Omental fat pad (tissue), 4 donors: ENCODE data around the gene TMPRSS4. TPM values are rescaled to one million over a fixed set of nuclear protein-coding genes. Genes with fewer than 3 reads are reported as not detected.

Source experiments
- ATAC-seq: fragments of 150-250 bp; one replicate; pipeline ENCODE4 v1.9.1; 2016; ENCODE audit warnings: mild to moderate bottlenecking, moderate library complexity; ENCODE audit not compliant: low FRiP score
- DNase-seq: peaks from one replicate; pipeline ENCODE4 v3.0.0-alpha.2; 2019; ENCODE audit warnings: low spot score
- CTCF ChIP-seq, 3 donors: fragments of 450-650 bp; IDR thresholded peaks; one replicate each; pipeline ENCODE4 v1.5.1; 2016 to 2017; ENCODE audit warnings: antibody characterized with exemption in 3 of 3, mild to moderate bottlenecking in 3 of 3, moderate library complexity in 2 of 3
- total RNA-seq, 4 donors: library from RNA; depleted of rRNA; stranded (reverse); fragments of >200 nt; gene quantifications; one replicate each; pipeline ENCODE4 v1.1.0, GENCODE V29; 2016

The TMPRSS4 gene
- total RNA-seq, 4 donors from 2014 or later, result not detected

- no peak for TF ChIP-seq CTCF (IDR thresholded peaks at IDR 0.05)
- ATAC-seq, result no peak
- no peak for DNase-seq
Observed at GRCh38 chr11:118056806-118057205, 20.1 kb upstream of the TMPRSS4 start.

GRCh38 chr11:118057251-118058145 is 19.4 kb upstream of the TMPRSS4 start:
- DNase-seq (no peak), ATAC-seq (no peak)
- TF ChIP-seq CTCF (IDR thresholded peaks at IDR 0.05), result no peak

- DNase-seq (no peak), ATAC-seq (no peak)
- TF ChIP-seq CTCF (IDR thresholded peaks at IDR 0.05), result no peak
Observed at GRCh38 chr11:118058311-118059245, 18.3 kb upstream of the TMPRSS4 start.

GRCh38 chr11:118059246-118059940 is 17.5 kb upstream of the TMPRSS4 start:
- no peak for TF ChIP-seq CTCF (IDR thresholded peaks at IDR 0.05)
- DNase-seq (no peak), ATAC-seq (peak; percentile 22)

GRCh38 chr11:118060081-118060661 is 16.7 kb upstream of the TMPRSS4 start:
- DNase-seq (no peak), ATAC-seq (peak; percentile 45)
- TF ChIP-seq CTCF (IDR thresholded peaks at IDR 0.05), result no peak

- no peak for TF ChIP-seq CTCF (IDR thresholded peaks at IDR 0.05)
- ATAC-seq, result no peak
- DNase-seq, result no peak
Observed at GRCh38 chr11:118060869-118061268, 16.0 kb upstream of the TMPRSS4 start.
